GM19240 (cell line): ENCODE measurements around the gene NFKBIE.
"Not testable (repeated sequence)": the region's sequence is repeated elsewhere in the genome, so short reads cannot be mapped to it uniquely, and the experiment has no call there.

Experiments
- DNase-seq: peaks from one replicate; pipeline ENCODE4 v3.0.0; 2011; ENCODE audit warnings: low spot score; ENCODE audit not compliant: insufficient read length

Gene NFKBIE

GRCh38 chr6:44245912-44246662 lies 19.3 kb downstream of the NFKBIE start:
- no peak for DNase-seq

GRCh38 chr6:44245391-44245911 lies 19.9 kb downstream of the NFKBIE start:
- no peak for DNase-seq

GRCh38 chr6:44243345-44243744 lies 22.0 kb downstream of the NFKBIE start:
- no peak for DNase-seq

GRCh38 chr6:44238687-44239350 lies 26.5 kb downstream of the NFKBIE start:
- no peak for DNase-seq

GRCh38 chr6:44237813-44238433 lies 27.4 kb downstream of the NFKBIE start:
- no peak for DNase-seq

DNA sequence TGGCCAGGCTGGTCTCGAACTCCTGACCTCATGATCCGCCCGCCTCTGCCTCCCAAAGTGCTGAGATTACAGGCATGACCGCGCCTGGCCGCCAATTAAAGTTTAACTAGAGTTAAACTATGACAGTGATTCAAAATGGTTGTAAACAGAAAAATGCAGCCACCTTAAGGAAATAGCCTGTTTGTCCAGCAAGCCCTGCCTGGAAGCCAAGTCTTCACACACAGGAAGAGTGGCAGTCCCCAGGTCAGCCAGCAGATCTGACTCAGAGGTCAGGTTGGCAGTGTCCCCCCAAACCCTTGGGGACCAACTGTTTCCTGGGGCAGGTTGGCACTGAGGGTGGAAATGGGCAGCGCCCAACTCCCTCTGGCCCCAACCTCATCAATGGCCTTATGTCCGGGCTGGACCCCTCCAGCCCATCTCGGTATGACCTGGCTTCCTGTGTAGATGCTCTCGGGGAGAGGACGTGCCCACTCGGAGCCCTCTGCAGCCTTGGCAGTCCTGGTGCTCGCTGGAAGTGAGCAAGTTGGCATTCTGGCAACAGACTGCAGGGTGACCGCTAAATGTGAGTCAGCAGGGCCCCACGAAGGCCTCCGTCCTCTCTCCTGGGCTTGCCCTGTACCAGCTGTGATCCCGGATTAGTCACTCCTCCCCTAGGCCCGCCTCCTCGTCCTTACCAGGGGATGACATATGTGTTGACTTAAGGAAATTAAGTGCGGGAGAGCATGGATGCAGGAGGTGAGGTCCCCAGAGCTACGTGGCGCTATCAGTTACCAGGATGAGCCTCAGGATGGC lies 28.1 kb downstream of the NFKBIE start:
- DNase-seq, result no peak

DNA sequence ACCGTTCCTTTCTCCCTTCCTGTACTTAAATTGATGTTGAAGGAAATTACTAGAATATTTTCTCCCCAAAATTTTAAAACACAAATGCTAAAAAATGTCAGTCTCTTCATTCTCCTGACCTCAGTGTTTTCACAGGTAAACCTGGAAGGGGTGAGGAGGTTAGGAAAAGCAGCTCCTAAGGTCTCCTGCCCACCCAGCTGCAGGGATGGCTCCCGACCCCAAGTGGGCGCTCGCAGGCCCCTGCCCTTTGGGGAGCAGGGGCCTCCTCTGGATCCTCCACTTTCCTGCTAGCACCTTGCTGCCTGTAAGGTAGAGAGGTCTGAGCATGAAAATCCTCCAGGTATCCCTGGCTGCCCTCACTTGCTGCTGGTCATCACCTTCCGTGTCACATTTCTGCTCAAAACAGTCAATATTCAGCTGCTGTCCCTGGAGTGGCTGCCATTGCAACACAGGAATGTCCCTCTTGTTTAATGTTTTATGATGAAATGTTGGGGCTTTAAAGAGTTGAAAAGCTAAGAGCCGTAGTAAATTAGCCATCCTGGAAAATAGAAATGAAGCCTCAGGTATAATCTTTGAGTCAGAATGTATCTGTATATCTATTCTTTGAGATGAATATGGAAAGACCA lies 29.3 kb downstream of the NFKBIE start:
- DNase-seq, result no peak

- no peak for DNase-seq
Measured at GRCh38 chr6:44235269-44235668, 30.1 kb downstream of the NFKBIE start.

- DNase-seq, result no peak
Measured at GRCh38 chr6:44234101-44235025, 31.0 kb downstream of the NFKBIE start.

- DNase-seq, result no peak
Measured at GRCh38 chr6:44233567-44234100, 31.7 kb downstream of the NFKBIE start.

DNA sequence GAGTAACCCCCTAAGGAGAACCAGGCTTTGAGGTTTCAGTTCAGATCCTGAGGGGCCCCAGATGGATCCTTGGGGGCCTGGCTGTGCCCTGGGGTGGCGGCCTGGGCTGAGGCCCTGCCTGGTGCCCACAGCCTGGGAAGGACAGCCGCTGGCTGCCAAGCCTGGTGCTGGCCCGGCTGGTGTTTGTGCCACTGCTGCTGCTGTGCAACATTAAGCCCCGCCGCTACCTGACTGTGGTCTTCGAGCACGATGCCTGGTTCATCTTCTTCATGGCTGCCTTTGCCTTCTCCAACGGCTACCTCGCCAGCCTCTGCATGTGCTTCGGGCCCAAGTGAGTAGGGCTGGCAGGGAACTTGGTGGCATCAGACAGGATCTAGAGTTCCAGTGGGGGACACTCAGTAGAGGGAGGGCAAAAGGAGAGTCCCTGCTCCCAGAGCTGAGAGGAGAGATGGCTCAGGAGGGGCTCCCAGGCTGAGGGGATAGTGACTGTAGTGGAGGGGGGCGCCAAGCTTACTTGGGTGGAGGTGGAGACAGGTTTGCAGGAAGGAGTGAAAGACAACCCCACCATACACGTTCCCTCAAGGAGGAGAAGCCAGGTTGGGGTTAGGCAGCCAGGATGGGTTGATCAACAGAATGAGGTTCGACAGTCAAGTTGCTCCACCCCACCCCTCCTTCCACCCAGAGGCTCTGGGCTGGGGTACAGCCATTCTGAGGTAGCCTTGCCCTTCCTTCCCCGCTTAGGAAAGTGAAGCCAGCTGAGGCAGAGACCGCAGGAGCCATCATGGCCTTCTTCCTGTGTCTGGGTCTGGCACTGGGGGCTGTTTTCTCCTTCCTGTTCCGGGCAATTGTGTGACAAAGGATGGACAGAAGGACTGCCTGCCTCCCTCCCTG lies 32.4 kb downstream of the NFKBIE start:
- no peak for DNase-seq

- not testable (repeated sequence) for DNase-seq
Measured at GRCh38 chr6:44231426-44231825, 33.9 kb downstream of the NFKBIE start.

- no peak for DNase-seq
Measured at GRCh38 chr6:44230034-44230675, 35.2 kb downstream of the NFKBIE start.

DNA sequence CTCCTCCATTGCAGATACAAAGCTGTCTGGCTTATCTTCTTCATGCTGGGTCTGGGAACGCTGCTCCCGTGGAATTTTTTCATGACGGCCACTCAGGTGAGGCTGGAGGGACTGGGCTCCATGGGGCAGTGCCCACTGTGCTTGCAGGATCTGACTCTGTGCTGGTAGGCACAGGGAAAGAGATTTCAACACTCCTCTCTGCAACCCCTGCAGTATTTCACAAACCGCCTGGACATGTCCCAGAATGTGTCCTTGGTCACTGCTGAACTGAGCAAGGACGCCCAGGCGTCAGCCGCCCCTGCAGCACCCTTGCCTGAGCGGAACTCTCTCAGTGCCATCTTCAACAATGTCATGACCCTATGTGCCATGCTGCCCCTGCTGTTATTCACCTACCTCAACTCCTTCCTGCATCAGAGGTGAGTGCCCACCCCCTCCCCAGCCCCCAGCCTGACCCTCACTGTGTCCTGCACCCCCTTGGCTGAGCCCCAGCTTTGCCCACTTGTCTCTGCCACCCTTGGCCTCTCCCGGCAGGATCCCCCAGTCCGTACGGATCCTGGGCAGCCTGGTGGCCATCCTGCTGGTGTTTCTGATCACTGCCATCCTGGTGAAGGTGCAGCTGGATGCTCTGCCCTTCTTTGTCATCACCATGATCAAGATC lies 35.8 kb downstream of the NFKBIE start:
- DNase-seq, result no peak

- DNase-seq, result no peak
Measured at GRCh38 chr6:44228836-44229235, 36.5 kb downstream of the NFKBIE start.

- DNase-seq, result no peak
Measured at GRCh38 chr6:44228433-44228832, 36.9 kb downstream of the NFKBIE start.

- no peak for DNase-seq
Measured at GRCh38 chr6:44228031-44228430, 37.3 kb downstream of the NFKBIE start.
